IPS-15b (cell line): ENCODE measurements around the gene VPS13D.

Source experiments
- H3K27me3 ChIP-seq: one replicate; pipeline ENCODE4 v1.6.1; 2013; ENCODE audit warnings: low read length; ENCODE audit not compliant: control insufficient read depth, insufficient read depth
- H3K36me3 ChIP-seq: one replicate; pipeline ENCODE4 v1.6.1; 2013; ENCODE audit warnings: low read length; ENCODE audit not compliant: control insufficient read depth, insufficient read depth
- H3K4me1 ChIP-seq: one replicate; pipeline ENCODE4 v1.6.1; 2013; ENCODE audit warnings: mild to moderate bottlenecking, low read length; ENCODE audit not compliant: control insufficient read depth, insufficient read depth
- H3K4me3 ChIP-seq: one replicate; pipeline ENCODE4 v1.5.1; 2013; ENCODE audit warnings: low read depth, low read length
- H3K9ac ChIP-seq: one replicate; pipeline ENCODE4 v1.6.1; 2013; ENCODE audit warnings: low read depth, mild to moderate bottlenecking, low read length
- H3K9me3 ChIP-seq: one replicate; pipeline ENCODE4 v1.6.1; 2013; ENCODE audit warnings: mild to moderate bottlenecking, low read length; ENCODE audit not compliant: control insufficient read depth, insufficient read depth

The VPS13D gene

GRCh38 chr1:12444329-12444841 lies 214.6 kb downstream of the VPS13D start:
- H3K9me3 ChIP-seq = no peaks in the 10 kb centered on the region
- H3K4me1 ChIP-seq = no peaks in the 10 kb centered on the region
- no peak overlapping the region for H3K9ac ChIP-seq
- no peaks in the 10 kb centered on the region for H3K27me3 ChIP-seq
- H3K4me3 ChIP-seq = no peak overlapping the region
- no peaks in the 10 kb centered on the region for H3K36me3 ChIP-seq

GRCh38 chr1:12445257-12445656 lies 215.4 kb downstream of the VPS13D start:
- Histone ChIP-seq H3K9ac (no peak overlapping the region), H3K9me3 (no peaks in the 10 kb centered on the region), H3K4me1 (no peaks in the 10 kb centered on the region), H3K27me3 (no peaks in the 10 kb centered on the region), H3K36me3 (no peaks in the 10 kb centered on the region), H3K4me3 (no peak overlapping the region)

- Histone ChIP-seq H3K4me1 (no peaks in the 10 kb centered on the region), H3K9ac (no peak overlapping the region), H3K36me3 (no peaks in the 10 kb centered on the region), H3K4me3 (no peak overlapping the region), H3K9me3 (no peaks in the 10 kb centered on the region), H3K27me3 (no peaks in the 10 kb centered on the region)
These were observed 216.8 kb downstream of the VPS13D start for GRCh38 chr1:12446593-12446992.

GRCh38 chr1:12447307-12447706 lies 217.5 kb downstream of the VPS13D start:
- no peaks in the 10 kb centered on the region for H3K9me3 ChIP-seq
- no peaks in the 10 kb centered on the region for H3K27me3 ChIP-seq
- no peaks in the 10 kb centered on the region for H3K4me1 ChIP-seq
- H3K4me3 ChIP-seq = no peak overlapping the region
- no peaks in the 10 kb centered on the region for H3K36me3 ChIP-seq
- no peak overlapping the region for H3K9ac ChIP-seq

- H3K27me3 ChIP-seq = no peaks in the 10 kb centered on the region
- no peak overlapping the region for H3K9ac ChIP-seq
- H3K4me1 ChIP-seq = no peaks in the 10 kb centered on the region
- no peaks in the 10 kb centered on the region for H3K9me3 ChIP-seq
- H3K36me3 ChIP-seq = no peaks in the 10 kb centered on the region
- H3K4me3 ChIP-seq = no peak overlapping the region
These were observed 218.1 kb downstream of the VPS13D start for GRCh38 chr1:12447849-12448312.

GRCh38 chr1:12448746-12449177 lies 218.9 kb downstream of the VPS13D start:
- no peaks in the 10 kb centered on the region for H3K9me3 ChIP-seq
- no peaks in the 10 kb centered on the region for H3K27me3 ChIP-seq
- H3K4me1 ChIP-seq = peaks cover 4% of the 10 kb centered on the region
- H3K4me3 ChIP-seq = no peak overlapping the region
- no peaks in the 10 kb centered on the region for H3K36me3 ChIP-seq
- no peak overlapping the region for H3K9ac ChIP-seq

GRCh38 chr1:12450090-12450755 lies 220.4 kb downstream of the VPS13D start:
- Histone ChIP-seq H3K36me3 (no peaks in the 10 kb centered on the region), H3K9me3 (no peaks in the 10 kb centered on the region), H3K4me1 (peaks cover 4% of the 10 kb centered on the region), H3K9ac (no peak overlapping the region), H3K27me3 (no peaks in the 10 kb centered on the region), H3K4me3 (no peak overlapping the region)

GRCh38 chr1:12450756-12451559 lies 221.1 kb downstream of the VPS13D start:
- no peaks in the 10 kb centered on the region for H3K36me3 ChIP-seq
- no peak overlapping the region for H3K4me3 ChIP-seq
- no peaks in the 10 kb centered on the region for H3K27me3 ChIP-seq
- no peaks in the 10 kb centered on the region for H3K9me3 ChIP-seq
- peaks cover 4% of the 10 kb centered on the region for H3K4me1 ChIP-seq
- H3K9ac ChIP-seq = peak overlapping the region; percentile 60

- Histone ChIP-seq H3K36me3 (no peaks in the 10 kb centered on the region), H3K9me3 (no peaks in the 10 kb centered on the region), H3K4me1 (peaks cover 4% of the 10 kb centered on the region)
These were observed 221.7 kb downstream of the VPS13D start for GRCh38 chr1:12451560-12451900.

GRCh38 chr1:12452262-12452661 lies 222.4 kb downstream of the VPS13D start:
- H3K27me3 ChIP-seq = no peaks in the 10 kb centered on the region
- H3K9me3 ChIP-seq = no peaks in the 10 kb centered on the region
- no peak overlapping the region for H3K4me3 ChIP-seq
- peaks cover 4% of the 10 kb centered on the region for H3K4me1 ChIP-seq
- no peak overlapping the region for H3K9ac ChIP-seq
- H3K36me3 ChIP-seq = no peaks in the 10 kb centered on the region

More at GRCh38 chr1:12451560-12451900, 221.7 kb downstream of the VPS13D start:
- Histone ChIP-seq H3K4me3 (no peak overlapping the region), H3K9ac (no peak overlapping the region), H3K27me3 (no peaks in the 10 kb centered on the region)

- no peak overlapping the region for H3K9ac ChIP-seq
- H3K4me1 ChIP-seq = peaks cover 4% of the 10 kb centered on the region
These were observed 223.8 kb downstream of the VPS13D start for GRCh38 chr1:12453400-12454343.

More at GRCh38 chr1:12453400-12454343, 223.8 kb downstream of the VPS13D start:
- Histone ChIP-seq H3K4me3 (no peak overlapping the region), H3K36me3 (no peaks in the 10 kb centered on the region), H3K9me3 (no peaks in the 10 kb centered on the region), H3K27me3 (no peaks in the 10 kb centered on the region)
